ENCODE data around the gene CLK1. TPM values are rescaled to one million over a fixed set of nuclear protein-coding genes. Genes with fewer than 3 reads are reported as not detected.
A peak's percentile ranks its signal among the peaks of the same experiment; 100 is the strongest.

CLK1 gene
- polyA plus RNA-seq, 1 donor from 2014 or later, result 745 TPM

DNA sequence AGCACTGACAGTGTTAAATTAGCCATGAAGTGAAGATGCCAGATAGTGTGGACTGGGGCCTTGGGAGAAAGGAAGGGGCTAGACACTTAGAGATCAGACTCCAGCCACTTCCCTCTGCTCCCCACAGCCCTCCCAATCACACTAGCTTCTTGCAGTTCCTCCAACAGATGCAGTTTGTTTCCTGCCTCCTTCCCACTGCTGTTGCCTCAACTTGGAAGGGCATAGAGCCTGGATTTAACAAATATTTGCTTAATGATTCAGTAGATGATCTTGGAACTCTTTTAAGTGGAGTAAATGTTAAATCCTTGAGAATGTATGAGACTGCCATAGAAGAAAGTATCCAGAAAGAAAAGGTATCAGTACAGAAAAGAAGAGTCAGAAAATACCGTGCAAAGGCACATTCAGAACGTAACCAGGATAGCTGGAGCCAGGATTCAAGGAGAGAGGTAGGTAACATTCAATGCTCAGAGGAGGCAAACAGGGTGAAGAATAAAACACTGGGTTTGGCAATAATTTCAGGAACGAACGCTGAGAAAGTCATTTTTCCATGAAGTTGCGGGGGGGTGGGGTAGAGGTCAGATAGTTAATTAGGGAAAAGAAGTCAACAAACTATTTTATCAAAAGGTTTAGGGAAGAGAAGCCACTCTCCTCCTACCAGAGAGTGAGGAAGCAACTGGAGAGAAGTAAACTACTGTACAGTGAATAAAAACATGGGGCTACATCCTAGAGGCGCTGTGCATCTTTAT, 54.0 kb downstream of the CLK1 start:
- Histone ChIP-seq H3K9me3 (ENCODE audit: low read length) (no peaks in the 10 kb centered on the region), H3K4me3 (ENCODE audit: low read length) (peak overlapping the region; percentile 79), H3K27me3 (ENCODE audit: insufficient read depth, low read depth, low read length) (no peaks in the 10 kb centered on the region), H3K36me3 (ENCODE audit: insufficient read depth, low read length) (no peaks in the 10 kb centered on the region), H3F3A (ENCODE audit: insufficient read depth, low read length, poor library complexity, severe bottlenecking) (no peaks in the 10 kb centered on the region), H4K20me1 (ENCODE audit: insufficient read depth) (peaks cover 16% of the 10 kb centered on the region), H3K4me2 (ENCODE audit: low read length) (peak overlapping the region; percentile 71), H3K27ac (ENCODE audit: low read length) (peak overlapping the region; percentile 98), H3K79me2 (replicated peaks; ENCODE audit: insufficient read depth, low read length) (peaks cover 30% of the 10 kb centered on the region), H2AFZ (ENCODE audit: low read depth, low read length) (peak overlapping the region; percentile 67), H3K9me2 (ENCODE audit: insufficient read depth, low read length) (no peaks in the 10 kb centered on the region), H3K9ac (ENCODE audit: low read length) (no peak overlapping the region)
- no peak for TF ChIP-seq SMC3 (conservative IDR thresholded peaks at IDR 0.05; ENCODE audit: poor library complexity)

DNA sequence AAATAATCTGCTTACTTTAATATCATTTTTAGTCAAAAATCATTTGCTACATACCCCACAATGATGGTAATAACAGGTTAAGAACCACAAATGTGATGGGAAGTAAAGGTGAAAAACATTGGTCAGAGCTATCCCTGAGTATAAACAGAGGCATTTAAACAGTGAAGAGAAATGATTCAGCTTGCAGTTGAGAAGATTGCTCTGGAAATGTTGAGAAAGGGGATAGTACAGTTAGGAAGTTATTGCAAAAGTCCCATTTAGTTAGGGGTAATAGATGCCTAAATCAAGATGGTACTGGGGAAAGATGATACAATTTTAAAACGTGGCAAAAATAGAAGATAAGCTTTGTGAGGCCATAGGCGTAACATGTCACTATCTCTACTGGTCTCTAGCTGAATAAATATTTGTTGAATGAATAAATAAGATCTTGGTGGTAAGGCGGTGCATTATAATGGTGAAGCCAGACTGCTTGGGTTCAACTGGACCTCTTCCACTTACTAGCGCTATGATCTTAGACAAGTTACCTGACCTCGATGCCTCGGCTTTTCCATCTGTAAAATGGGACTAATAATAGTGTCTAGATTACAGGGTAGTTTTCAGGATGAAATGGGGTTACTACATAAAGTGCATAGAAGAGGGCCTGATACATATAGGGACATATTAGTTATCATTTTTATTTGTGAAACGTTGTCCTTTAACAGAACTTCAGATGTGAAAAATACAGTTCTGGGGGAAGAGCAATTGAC, 54.8 kb downstream of the CLK1 start:
- H3K27ac ChIP-seq (ENCODE audit: low read length), result no peak overlapping the region
- no peak overlapping the region for H3K4me3 ChIP-seq (ENCODE audit: low read length)
- H3K4me2 ChIP-seq (ENCODE audit: low read length), result no peak overlapping the region

More for the DNA sequence above, 54.8 kb downstream of the CLK1 start:
- peaks cover 23% of the 10 kb centered on the region for H3K79me2 ChIP-seq (replicated peaks; ENCODE audit: insufficient read depth, low read length)
- H3K9me2 ChIP-seq (ENCODE audit: insufficient read depth, low read length), result no peaks in the 10 kb centered on the region
- TF ChIP-seq POLR2AphosphoS5 (IDR thresholded peaks at IDR 0.05), result no peak
- TF ChIP-seq SMC3 (conservative IDR thresholded peaks at IDR 0.05; ENCODE audit: poor library complexity), result no peak
- TF ChIP-seq MXI1 (conservative IDR thresholded peaks at IDR 0.05; ENCODE audit: poor library complexity, severe bottlenecking), result no peak
- TF ChIP-seq, protein P1, sequence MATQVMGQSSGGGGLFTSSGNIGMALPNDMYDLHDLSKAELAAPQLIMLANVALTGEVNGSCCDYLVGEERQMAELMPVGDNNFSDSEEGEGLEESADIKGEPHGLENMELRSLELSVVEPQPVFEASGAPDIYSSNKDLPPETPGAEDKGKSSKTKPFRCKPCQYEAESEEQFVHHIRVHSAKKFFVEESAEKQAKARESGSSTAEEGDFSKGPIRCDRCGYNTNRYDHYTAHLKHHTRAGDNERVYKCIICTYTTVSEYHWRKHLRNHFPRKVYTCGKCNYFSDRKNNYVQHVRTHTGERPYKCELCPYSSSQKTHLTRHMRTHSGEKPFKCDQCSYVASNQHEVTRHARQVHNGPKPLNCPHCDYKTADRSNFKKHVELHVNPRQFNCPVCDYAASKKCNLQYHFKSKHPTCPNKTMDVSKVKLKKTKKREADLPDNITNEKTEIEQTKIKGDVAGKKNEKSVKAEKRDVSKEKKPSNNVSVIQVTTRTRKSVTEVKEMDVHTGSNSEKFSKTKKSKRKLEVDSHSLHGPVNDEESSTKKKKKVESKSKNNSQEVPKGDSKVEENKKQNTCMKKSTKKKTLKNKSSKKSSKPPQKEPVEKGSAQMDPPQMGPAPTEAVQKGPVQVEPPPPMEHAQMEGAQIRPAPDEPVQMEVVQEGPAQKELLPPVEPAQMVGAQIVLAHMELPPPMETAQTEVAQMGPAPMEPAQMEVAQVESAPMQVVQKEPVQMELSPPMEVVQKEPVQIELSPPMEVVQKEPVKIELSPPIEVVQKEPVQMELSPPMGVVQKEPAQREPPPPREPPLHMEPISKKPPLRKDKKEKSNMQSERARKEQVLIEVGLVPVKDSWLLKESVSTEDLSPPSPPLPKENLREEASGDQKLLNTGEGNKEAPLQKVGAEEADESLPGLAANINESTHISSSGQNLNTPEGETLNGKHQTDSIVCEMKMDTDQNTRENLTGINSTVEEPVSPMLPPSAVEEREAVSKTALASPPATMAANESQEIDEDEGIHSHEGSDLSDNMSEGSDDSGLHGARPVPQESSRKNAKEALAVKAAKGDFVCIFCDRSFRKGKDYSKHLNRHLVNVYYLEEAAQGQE (IDR thresholded peaks at IDR 0.05; ENCODE audit: borderline replicate concordance), result no peak
- no peak for TF ChIP-seq EZH2 (IDR thresholded peaks at IDR 0.05; ENCODE audit: borderline replicate concordance, insufficient read depth, low read length, poor library complexity, severe bottlenecking)
- TF ChIP-seq TAF1 (IDR thresholded peaks at IDR 0.05; ENCODE audit: low read depth), result no peak
- TF ChIP-seq, protein P2, sequence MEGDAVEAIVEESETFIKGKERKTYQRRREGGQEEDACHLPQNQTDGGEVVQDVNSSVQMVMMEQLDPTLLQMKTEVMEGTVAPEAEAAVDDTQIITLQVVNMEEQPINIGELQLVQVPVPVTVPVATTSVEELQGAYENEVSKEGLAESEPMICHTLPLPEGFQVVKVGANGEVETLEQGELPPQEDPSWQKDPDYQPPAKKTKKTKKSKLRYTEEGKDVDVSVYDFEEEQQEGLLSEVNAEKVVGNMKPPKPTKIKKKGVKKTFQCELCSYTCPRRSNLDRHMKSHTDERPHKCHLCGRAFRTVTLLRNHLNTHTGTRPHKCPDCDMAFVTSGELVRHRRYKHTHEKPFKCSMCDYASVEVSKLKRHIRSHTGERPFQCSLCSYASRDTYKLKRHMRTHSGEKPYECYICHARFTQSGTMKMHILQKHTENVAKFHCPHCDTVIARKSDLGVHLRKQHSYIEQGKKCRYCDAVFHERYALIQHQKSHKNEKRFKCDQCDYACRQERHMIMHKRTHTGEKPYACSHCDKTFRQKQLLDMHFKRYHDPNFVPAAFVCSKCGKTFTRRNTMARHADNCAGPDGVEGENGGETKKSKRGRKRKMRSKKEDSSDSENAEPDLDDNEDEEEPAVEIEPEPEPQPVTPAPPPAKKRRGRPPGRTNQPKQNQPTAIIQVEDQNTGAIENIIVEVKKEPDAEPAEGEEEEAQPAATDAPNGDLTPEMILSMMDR (IDR thresholded peaks at IDR 0.05; ENCODE audit: poor library complexity, severe bottlenecking), result no peak
- no peak for TF ChIP-seq RAD21 (conservative IDR thresholded peaks at IDR 0.05)
- TF ChIP-seq EP300 (conservative IDR thresholded peaks at IDR 0.05; ENCODE audit: poor library complexity, severe bottlenecking), result no peak
- no peaks in the 10 kb centered on the region for H3F3A ChIP-seq (ENCODE audit: insufficient read depth, low read length, poor library complexity, severe bottlenecking)
- H3K9me3 ChIP-seq (ENCODE audit: low read length), result no peaks in the 10 kb centered on the region
- H3K36me3 ChIP-seq (ENCODE audit: insufficient read depth, low read length), result no peaks in the 10 kb centered on the region
- H3K27me3 ChIP-seq (ENCODE audit: insufficient read depth, low read depth, low read length), result no peaks in the 10 kb centered on the region
- no peak overlapping the region for H3K9ac ChIP-seq (ENCODE audit: low read length)
- H2AFZ ChIP-seq (ENCODE audit: low read depth, low read length), result no peak overlapping the region
- peaks cover 13% of the 10 kb centered on the region for H4K20me1 ChIP-seq (ENCODE audit: insufficient read depth)

Small RNA genes lying within 50 kb of the gene (small RNA-seq; reads per million reads assigned to genes)
- 0 to 1.2 (median 0) reads per million in 3 experiments for gene RF00019
- 0 reads per million in 3 experiments for gene RNA5SP115
- gene RNU6-312P, result 0 reads per million in 3 experiments
- gene RNU6-31P, result 0 to 0.08 (median 0) reads per million in 3 experiments
- 0 reads per million in 3 experiments for gene RNU6-762P

Other genes with a start within 250 kb of the CLK1 start
- 291 and 339 TPM in 2 replicates for gene BZW1, start 52.7 kb downstream of the CLK1 start, polyA plus RNA-seq
- 78.1 and 109 TPM in 2 replicates for gene PPIL3, start 24.4 kb upstream of the CLK1 start, polyA plus RNA-seq
- gene NIF3L1, start 24.7 kb upstream of the CLK1 start, polyA plus RNA-seq, result 57.0 and 74.8 TPM in 2 replicates
- gene ORC2, start 99.0 kb upstream of the CLK1 start, polyA plus RNA-seq, result 14.8 and 17.2 TPM in 2 replicates
- 18.1 and 20.4 TPM in 2 replicates for gene HYCC2, start 207.0 kb upstream of the CLK1 start, polyA plus RNA-seq
- gene NDUFB3, start 207.3 kb upstream of the CLK1 start, polyA plus RNA-seq, result 111 and 154 TPM in 2 replicates

Data from neural cell (in vitro differentiated cells).